Measurements from ENCODE around the gene SPINK8.
"Not testable (repeated sequence)": the region's sequence is repeated elsewhere in the genome, so short reads cannot be mapped to it uniquely, and the experiment has no call there.

SPINK8 gene

DNA sequence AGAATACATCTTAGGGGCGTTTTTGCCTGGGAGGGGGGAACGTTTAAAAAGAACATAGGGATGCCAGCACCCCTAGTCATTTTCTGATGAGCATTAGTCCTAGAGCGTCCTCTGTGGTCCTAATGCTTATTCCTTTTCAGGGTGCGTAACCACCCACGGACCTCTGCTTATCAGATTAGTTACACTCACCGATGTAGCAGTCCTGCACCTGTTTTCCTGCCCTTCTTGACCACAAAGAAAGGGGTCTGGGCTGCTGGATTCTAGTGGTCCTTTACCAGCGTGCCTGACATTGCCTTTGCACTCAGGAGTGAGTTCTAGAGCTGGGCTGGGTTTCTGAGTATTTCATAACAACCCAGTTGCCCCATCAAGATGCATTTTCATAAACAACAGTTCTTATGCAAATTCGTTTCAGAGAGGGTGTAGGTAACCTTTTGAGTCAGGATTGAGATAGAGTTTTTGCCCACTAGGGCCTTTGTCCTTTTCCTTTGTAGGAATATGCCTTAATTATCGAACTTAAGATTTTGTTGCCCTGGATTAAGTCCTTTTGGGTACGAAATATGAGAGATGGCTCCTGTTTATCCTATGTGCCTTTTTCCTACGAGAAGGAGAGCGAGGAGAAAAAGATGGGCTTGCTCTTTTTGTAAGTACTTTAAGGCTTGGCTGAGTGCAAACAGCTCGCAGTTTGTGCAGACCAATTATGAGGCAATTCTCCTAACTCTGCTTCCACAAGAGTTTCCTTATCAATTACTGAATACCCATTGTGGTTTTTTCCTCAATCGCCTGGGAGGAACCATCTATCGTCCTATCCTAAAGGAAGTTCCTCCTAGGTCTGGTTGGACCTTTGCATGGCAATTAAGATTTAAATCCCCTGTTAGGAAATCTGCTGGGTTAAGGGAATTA lies at the start of gene SPINK8:
SPINK8 (minus strand) TSS at position 316 of the 900 bp plus-strand sequence. CDS start 5,320 bp downstream, outside the sequence.
- DNase-seq, result not testable (repeated sequence)

DNA sequence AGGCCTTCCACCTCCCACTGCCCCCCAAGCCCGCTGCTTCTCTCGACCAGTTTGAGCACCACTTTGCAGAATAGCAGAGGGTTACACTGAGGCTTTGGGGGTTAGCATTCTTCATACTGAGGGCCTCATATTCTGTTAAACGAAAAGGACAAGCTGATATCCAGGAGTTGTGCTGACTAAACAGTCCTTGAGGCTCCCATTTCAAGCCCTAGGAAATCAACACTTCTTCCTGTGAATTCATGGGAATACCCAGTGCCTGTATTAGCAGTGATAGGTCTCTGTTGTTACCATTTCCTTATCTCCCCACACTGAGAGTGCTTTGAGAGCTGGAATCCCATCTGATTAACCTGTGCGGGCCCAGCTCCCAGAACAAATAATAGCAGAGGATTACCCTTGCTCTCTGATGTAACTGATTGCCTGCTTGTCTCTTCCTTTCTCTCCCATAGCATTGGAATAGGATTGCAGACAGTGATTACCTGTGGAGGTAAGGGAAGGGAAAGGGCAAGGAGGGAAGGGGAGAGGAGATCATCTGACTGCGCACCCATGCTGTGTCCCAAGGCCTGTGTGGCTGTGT lies 39.5 kb upstream of the SPINK8 start:
- no peak for DNase-seq

DNA sequence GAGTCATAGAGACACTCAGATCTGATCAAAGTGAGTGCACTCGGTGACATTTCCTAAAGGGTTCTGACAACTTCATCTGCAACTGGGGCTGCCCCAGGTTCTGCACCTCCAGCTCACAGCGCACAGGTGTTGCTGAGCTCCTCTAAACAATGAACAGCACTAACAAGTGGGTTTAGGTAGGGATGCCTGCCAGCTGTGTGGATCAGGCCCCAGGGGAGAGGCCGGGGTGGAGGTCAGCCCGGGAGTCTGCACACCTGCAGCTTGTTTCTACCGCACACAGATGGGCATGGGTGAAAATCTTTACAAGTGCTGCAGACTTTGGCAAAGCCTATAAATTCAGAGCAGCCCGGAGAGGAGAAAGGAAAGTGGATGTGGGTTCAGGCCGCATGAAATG lies 38.9 kb upstream of the SPINK8 start:
- DNase-seq, result peak in 2 of 3 experiments; percentile 4 to 25

- no peak for DNase-seq
Measured at GRCh38 chr3:48371651-48372376, 38.4 kb upstream of the SPINK8 start, which contains the start of gene FBXW12. TSS of gene FBXW12 (plus strand) at chr3:48372219. CDS start at chr3:48372768, 549 bp downstream.

- no peak for DNase-seq
Measured at GRCh38 chr3:48370333-48370713, 36.9 kb upstream of the SPINK8 start.

DNA sequence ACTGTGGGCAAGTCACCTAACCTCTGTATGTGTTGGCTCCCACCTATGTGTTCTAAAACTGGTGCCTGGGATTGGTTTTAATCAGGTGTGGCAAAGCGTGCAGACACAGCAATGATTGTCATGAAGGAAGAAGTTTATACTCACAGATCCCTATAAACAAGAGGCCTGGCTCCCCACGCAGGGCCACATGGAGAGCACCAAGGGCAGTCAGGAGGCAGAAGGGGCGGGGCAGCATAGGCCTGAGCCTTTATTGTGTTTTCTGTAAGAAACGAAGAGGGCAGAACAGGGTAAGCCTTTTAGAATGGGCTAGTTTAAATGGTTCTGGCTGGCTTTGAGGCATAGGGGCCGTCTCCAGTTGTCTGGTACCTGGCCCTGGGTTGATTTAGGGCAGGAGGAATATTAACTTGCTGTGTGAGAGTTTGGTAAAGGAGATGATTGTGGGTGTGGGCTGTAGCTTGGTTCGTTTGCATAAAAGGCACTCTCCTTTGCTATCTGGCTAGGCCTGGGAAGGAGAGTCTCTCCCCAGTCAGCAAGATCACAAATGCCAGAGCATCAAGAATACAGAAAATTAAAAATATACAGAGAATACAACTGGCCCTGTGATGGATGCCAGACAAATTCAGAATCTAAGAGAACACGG lies 36.4 kb upstream of the SPINK8 start:
- no peak for DNase-seq

GRCh38 chr3:48367201-48367600 lies 33.7 kb upstream of the SPINK8 start:
- peak in 2 of 3 experiments; percentile 17 to 40 for DNase-seq

GRCh38 chr3:48364840-48365239 lies 31.4 kb upstream of the SPINK8 start:
- DNase-seq, result no peak

DNA sequence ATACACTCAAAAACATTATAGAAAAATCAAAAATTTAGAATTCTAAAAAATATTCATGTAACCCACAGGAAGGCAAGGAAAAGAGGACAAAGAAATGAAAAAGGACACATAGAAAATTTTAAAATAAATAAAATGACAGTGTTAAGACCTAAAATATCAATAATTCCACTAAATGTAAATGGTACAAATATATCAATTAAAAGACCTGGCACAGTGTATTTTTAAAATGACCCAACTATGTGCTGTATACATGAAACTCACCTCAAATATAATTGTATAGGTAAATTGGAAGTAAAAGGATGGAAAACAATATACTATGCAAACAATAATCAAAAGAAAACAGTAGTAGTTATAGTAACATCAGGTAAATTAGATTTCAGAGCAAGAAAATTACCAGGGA lies 28.5 kb upstream of the SPINK8 start:
- no peak for DNase-seq

DNA sequence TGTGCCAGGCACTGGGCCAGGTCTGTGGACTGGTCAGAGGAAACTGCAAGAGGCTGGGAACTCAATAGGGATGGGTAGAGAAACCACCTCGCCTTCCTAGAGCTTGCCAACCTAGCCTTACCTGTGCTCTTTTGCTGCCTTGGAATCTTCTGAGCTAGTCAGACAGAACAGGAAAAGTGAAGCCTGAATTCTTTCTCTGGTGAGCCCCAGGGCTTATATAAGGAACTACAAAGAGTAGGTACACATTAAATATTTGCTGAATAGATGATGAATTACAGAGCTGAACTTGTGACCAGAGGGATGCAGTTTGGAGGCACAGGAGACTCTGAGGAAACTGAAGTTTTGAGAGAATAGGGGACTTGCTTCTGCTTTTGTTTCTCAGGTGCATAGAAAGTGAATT lies 23.0 kb upstream of the SPINK8 start:
- DNase-seq, result no peak

DNA sequence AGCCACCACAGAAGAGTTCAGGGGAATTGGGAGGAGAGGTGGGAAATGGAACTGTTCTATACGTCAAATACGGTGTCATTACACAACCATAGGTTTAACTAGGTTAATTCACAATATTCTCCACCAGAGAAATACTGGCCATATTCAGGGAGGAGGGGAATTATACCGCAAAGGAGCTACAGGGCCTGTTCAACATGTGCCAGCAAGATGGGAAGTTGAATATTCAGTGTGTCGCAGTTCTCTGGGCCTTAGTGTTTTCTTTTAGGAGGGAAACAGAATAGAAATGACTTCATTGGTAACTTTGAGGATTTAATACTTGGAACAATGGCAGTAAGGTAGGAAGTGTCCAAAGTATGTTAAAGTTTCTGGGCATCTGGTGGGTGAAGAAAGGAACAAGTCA lies 20.5 kb upstream of the SPINK8 start:
- DNase-seq, result no peak

DNA sequence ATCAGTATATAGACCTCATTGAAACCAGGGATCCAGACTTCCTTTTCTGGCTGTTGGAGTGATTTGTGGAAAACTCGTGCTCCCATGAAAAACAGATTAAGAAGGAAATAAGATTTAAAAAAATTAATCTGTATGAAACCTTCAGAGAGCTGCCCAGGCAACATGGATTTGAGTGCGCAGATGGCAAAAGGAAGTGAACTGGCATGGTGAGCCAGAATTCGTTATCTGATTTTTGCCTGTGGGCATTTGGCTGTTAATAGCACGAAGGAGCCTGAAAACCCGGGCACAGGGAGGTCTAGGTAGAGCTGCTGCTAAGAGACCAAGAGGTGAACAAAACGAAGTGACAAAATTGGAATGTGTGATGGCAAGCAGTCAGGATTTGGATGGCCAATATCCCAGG lies 19.1 kb upstream of the SPINK8 start:
- no peak for DNase-seq

GRCh38 chr3:48347500-48347899 lies 14.0 kb upstream of the SPINK8 start:
- no peak for DNase-seq

- DNase-seq, result no peak
Measured at GRCh38 chr3:48345946-48346572, 12.6 kb upstream of the SPINK8 start.

DNA sequence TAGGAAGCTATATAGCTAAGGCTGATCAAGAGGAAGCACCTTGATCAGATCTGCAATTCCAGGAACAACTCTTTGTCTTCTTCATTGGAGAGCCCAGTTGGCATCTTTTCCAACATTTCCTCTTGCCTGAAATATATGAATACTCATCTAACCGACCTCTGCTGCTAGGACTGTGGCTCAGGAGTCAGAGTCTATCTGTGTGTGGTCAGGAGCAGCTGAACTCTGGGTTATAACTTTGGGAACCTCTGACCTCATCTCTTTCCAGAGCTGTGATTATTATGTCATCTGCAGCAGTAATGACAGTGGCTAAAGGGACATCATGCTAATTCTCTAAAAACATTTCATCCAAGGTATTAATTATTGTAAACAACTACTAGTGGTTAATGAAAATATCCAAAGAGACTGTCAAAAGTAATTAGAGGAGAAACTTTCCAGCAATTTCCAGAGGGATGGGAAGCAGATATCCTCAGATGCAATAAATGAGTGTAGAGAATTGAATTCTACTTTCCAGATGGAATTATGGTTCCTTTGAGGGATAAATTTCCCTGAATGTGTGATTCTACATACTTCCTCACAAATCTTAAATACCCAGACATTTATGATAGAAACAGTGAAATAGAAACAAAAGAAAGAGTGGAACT lies 11.5 kb upstream of the SPINK8 start:
- no peak for DNase-seq

DNA sequence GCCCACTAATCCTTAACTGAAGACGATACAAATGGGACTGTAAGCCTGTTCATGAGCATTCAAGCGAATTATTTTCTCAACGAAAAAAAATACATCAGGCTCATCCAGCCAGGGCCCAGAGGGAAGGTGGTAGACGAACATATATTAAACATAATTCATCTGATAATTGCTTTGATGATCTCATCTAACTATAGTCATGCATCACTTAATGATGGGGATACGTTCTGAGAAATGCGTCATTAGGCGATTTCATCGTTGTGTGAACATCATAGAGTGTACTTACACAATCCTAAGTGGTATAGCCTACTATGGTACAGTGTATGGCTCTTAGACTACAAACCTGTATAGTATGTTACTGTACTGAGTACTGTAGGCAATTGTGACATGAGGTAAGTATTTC lies 10.0 kb upstream of the SPINK8 start:
- peak in 1 of 3 experiments; percentile 1 for DNase-seq

- DNase-seq, result no peak
Measured at GRCh38 chr3:48338635-48339034, 5.2 kb upstream of the SPINK8 start.

- not testable (repeated sequence) for DNase-seq
Measured at GRCh38 chr3:48337536-48337935, 4.1 kb upstream of the SPINK8 start.

GRCh38 chr3:48335286-48335685 lies 1.8 kb upstream of the SPINK8 start:
- DNase-seq, result not testable (repeated sequence)

DNA sequence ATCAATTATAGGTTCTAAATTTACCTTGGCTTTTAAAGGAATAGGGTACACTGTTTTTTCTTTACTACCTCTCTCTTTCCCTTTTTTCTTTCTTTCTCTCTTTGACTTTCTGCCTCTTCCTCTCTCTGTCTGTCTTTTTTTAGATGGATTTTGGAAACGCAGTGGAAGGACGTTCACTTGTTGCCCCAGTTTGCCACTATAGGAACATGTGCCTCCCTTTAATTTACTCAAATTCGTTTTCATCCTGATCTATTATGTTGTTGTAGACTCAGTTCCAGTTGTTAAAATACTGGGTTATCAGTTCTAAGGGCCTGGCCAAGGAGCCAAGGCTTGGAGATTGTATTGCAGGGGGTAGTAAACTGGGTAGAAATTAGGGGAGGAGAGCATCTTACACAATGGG lies 1.1 kb upstream of the SPINK8 start:
- no peak for DNase-seq

DNA sequence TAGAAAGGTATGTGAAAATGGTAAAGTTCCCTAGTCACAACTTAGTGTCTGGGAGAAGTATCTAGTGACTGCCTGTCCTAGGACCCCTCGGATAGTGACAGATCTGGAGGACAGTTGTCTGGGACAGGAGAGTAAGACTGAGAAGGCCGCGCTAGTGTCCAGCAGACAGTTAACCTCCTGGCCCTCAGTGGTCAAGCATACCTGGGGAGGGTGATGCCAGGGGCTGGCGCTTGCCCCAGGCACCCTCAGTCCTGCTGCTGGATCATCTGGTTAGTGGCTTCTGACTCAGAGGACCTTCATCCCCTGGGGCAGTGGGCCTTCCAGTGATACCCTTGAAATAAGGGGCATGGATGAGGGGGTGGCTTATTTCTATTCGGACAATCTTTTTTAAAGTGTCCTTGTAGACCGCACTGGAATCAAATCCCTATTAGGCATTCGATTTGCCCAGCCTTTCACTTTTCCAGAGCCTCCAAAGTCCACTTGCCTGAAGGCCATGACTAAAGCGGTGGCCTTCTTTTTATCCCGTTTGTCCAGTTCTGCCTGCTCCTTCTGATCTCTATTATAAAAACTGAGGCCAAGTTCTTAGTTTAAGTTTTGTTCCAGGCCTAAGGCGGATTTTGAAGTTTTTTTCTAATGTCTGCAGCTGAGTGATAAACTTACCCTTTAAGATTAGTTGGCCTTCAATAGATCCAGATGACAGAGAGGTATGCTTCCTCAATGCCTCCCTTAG lies 1.6 kb downstream of the SPINK8 start:
- not testable (repeated sequence) for DNase-seq
